HG03439 (cell line): ENCODE data around the gene NOXA1.
"Not testable (repeated sequence)": the region's sequence is repeated elsewhere in the genome, so short reads cannot be mapped to it uniquely, and the experiment has no call there.

ENCODE experiments used
- ATAC-seq: cut with Tn5 transposase; IDR thresholded peaks from one replicate; pipeline ENCODE4 v1.9.1; 2021; ENCODE audit warnings: mild to moderate bottlenecking, moderate library complexity; ENCODE audit not compliant: unreplicated experiment

The NOXA1 gene

GRCh38 chr9:137438591-137439157, 15.5 kb downstream of the NOXA1 start:
- ATAC-seq, result no peak

- no peak for ATAC-seq
Measured at GRCh38 chr9:137439158-137439714, 16.0 kb downstream of the NOXA1 start.

DNA sequence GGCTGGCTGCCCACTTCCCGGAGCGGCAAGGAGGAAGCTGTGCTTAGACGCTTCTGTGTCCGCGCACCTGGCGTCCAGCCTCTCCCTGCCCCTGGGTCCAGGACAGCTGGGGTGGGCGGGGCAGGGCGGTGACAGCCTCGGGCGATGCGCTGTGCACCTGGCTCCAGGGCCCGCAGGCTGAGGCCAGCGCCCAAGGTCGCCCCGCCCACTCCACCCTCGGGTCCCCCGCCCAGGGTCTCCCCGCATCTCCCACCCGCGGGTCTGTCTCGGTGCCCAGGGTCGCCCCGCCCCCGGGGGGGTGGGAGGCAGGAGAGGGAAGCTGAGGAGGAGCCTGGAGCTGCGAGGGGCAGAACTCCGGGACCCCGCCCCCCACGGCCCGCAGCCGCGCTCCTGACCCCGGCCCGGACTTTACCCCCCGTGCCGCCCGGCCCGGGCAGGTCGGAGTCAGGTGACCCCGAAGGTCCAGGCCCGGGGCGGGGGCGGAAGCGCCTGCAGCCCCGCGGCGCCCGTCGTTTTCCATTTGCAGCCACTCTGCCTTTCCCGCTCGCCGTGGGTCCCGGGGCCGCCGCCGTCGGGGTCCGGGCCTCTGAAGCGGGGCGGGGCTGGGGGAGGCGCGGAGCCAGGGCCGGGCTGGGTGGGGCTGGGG, 18.2 kb downstream of the NOXA1 start, which contains the start of gene ENTPD8:
TSS of gene ENTPD8 (minus strand) at position 69 of the 646 bp plus-strand sequence. CDS start 3,072 bp downstream, outside the sequence.
- no peak for ATAC-seq

GRCh38 chr9:137441935-137442321, 18.7 kb downstream of the NOXA1 start:
- ATAC-seq, result no peak

GRCh38 chr9:137444106-137444790, 21.1 kb downstream of the NOXA1 start:
- ATAC-seq, result no peak

DNA sequence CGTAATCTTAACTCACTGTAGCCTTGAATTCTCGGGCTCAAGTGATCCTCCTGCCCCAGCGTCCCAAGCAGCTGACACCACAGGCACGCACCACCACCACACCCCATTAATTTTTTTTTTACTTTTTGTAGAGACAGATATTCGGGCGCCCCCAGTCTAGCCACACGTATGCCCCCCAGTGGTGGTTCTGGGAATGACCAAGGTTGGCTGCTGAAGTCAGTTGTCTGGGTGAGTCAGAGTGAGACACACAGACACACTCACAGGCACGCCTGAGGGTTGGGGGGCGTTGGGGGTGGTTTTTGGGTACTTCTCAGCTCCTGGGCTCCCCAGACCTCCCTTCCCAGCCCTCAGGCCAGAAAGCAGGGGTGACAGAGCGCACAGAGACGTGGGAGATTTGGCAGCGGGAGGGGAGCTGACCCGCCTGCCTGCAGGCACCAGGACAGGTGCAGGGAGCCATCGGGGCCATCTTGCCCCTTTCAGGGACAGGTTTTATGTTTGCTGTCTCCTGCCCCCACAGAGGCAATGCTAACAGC, 22.1 kb downstream of the NOXA1 start:
- ATAC-seq, result peak; percentile 52

DNA sequence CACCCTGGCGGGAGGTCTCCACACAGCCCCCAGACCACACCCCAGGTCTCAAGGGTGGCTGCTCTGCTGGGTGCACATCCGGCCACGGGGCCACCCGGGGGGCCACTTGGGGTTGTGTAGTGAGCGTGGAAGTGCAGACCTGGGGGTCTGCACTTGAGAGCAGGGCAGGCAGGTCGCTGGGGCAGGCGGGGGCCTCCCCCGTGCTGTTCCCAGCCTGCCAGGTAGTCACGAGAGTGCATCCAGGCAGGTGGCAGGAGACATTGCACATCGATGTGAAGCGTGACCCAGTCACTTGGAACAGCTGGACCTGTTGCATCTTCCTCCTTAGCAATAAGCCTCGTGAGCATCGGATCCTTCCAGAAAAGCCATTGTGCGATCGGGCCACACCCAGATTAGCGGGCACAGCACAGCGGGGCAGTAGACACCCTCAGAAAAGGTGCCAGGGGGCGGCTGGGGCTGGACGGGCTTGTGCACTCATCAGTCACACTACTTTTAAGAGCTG, 22.8 kb downstream of the NOXA1 start:
- peak; percentile 4 for ATAC-seq

- ATAC-seq, result no peak
Measured at GRCh38 chr9:137446851-137447471, 23.8 kb downstream of the NOXA1 start.

GRCh38 chr9:137447722-137448601, 24.8 kb downstream of the NOXA1 start:
- ATAC-seq, result no peak

DNA sequence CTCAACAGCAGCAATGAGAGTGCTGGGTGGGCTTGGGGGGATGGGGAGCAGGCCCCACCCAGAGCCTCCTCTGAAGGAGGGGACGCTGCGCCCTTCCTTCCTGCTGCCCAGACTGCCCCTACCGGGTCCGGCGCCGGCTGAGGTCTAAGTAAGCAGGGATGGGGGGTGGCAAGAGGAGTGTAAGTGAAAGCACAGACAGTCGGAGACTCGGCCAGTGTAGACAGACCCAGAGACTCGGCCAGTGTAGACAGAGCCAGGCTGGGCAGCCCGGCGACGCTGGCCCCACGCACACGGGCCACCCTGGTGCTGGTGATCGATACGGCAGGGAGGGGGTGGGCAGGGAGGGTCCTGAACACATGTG, 25.4 kb downstream of the NOXA1 start:
- no peak for ATAC-seq

GRCh38 chr9:137449081-137449844, 26.1 kb downstream of the NOXA1 start:
- no peak for ATAC-seq

GRCh38 chr9:137449931-137450538, 26.8 kb downstream of the NOXA1 start:
- ATAC-seq, result no peak

GRCh38 chr9:137450539-137451222, 27.5 kb downstream of the NOXA1 start:
- ATAC-seq, result not testable (repeated sequence)

- not testable (repeated sequence) for ATAC-seq
Measured at GRCh38 chr9:137451264-137452005, 28.2 kb downstream of the NOXA1 start.

- no peak for ATAC-seq
Measured at GRCh38 chr9:137452006-137452760, 29.0 kb downstream of the NOXA1 start.

- no peak for ATAC-seq
Measured at GRCh38 chr9:137452761-137453642, 29.8 kb downstream of the NOXA1 start.
